GM19193 (cell line): Measurements from ENCODE around the gene TNFSF11.

ENCODE experiments used
- POLR2A ChIP-seq: IDR thresholded peaks from 4 replicates; pipeline ENCODE4 v1.6.1; 2011; ENCODE audit not compliant: insufficient read depth, insufficient read length; ENCODE audit errors: extremely low read depth

TNFSF11 gene

DNA sequence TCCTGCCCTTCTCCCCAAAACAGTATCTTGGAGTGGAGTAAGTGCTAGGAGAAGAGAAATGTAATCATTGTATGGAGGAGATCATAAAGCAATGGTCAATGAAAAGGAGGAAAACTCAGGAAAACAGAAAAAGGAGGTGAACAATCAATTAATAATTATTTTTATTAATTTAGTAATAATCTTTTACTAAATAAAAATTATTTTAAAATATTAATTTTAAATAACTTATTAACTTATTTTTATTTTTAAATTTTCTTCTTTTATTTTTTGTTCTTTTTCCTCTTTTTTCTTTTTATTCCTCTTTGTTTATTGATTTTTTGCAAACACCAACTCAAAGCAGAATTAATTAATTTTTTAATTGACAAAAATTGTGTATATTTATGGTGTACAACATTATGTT, 80.3 kb downstream of the TNFSF11 start:
- TF ChIP-seq POLR2A: no peak

DNA sequence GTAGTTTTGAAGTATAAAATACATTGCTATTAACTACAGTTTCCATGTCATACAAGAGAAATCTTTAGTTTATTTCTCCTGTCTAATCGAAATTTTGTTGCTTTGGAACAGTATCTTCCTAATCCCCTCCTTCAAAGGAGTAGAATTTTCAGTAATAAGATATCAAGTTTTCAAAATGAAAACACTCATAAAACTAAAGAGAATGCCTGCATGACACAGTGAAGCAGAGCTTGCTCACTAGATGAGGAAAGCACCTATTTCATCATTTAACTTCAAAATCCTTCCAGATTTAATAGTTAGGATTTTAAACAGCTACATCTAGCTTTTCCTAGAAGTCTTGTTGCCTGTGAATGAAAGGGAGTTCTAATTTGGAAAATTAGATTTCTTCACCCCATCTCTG, 80.8 kb downstream of the TNFSF11 start:
- TF ChIP-seq POLR2A: no peak

GRCh38 chr13:42656161-42656560, 82.2 kb downstream of the TNFSF11 start:
- TF ChIP-seq POLR2A: no peak

DNA sequence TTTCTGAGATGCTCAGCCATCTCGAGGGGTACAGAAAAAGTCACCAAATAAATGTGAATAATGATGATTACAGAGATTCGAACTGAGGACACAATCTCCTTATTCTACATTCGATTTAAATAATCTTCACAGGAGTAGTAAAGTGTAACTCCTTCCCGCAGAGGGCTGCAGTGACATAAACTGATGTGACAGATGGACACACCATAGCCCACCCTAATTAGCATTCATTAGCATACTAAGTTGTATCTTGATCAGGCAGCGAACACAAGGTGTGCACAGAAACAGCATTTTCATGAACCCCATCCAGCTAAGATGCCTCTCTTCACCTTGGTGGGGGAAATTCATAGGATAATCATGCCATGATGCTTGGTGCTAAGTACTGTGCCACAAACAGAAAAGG, 83.0 kb downstream of the TNFSF11 start:
- no peak for TF ChIP-seq POLR2A
